Thyroid gland (tissue), 4 donors: ENCODE results near the gene MB. TPM values are rescaled to one million over a fixed set of nuclear protein-coding genes. Genes with fewer than 3 reads are reported as not detected.

Experiments
- DNase-seq, 2 donors: peaks; one replicate each; pipeline ENCODE4 v3.0.0-alpha.2; 2019
- H3K27ac ChIP-seq, 3 donors: fragments of 200-600 bp; sonication (generic); 1 replicate in 2 of 3; 2 replicates in 1 of 3; pipeline ENCODE4 v1.5.1; 2016 to 2019; ENCODE audit warnings: mild to moderate bottlenecking in 1 of 3, moderate library complexity in 1 of 3
- H3K27me3 ChIP-seq: fragments of 200-600 bp; sonication (generic); one replicate; pipeline ENCODE4 v1.5.1; 2019
- H3K36me3 ChIP-seq, 2 donors: fragments of 200-600 bp; sonication (generic); one replicate each; pipeline ENCODE4 v1.5.1; 2016 to 2019
- H3K4me1 ChIP-seq, 2 donors: fragments of 200-600 bp; sonication (generic); one replicate each; pipeline ENCODE4 v1.5.1; 2017 to 2019
- H3K4me3 ChIP-seq, 3 donors: fragments of 200-600 bp; sonication (generic); replicated peaks in 1 of 3; 1 replicate in 2 of 3; 2 replicates in 1 of 3; pipeline ENCODE4 v1.5.1; 2016; ENCODE audit warnings: mild to moderate bottlenecking in 1 of 3
- H3K9me3 ChIP-seq: fragments of 200-600 bp; sonication (generic); one replicate; pipeline ENCODE4 v1.5.1; 2017
- POLR2A ChIP-seq, 2 donors: fragments of 450-650 bp; IDR thresholded peaks; one replicate each; pipeline ENCODE4 v1.6.1; 2017; ENCODE audit warnings: antibody characterized with exemption in 2 of 2, mild to moderate bottlenecking in 2 of 2, moderate library complexity in 1 of 2
- WGBS, 2 donors: methylation state at CpG; one replicate each; pipeline ENCODE4 v1.1.5; 2017; 5-methylcytosine and 5-hydroxymethylcytosine counted together
- intact Hi-C: fragments of 100-400 bp; cut with DNase I; formaldehyde crosslinking; loops from one replicate; pipeline ENCODE4 v1.15.1; 2023
- total RNA-seq, 4 donors: library from RNA; depleted of rRNA; stranded (reverse); fragments of >200 nt; gene quantifications; one replicate each; pipeline ENCODE4 v1.2.3, GENCODE V29; 2016
- TF ChIP-seq, protein P1 (sequence below), 6 experiments: fragments of 200-600 bp in 3 of 6; fragments of 450-650 bp in 3 of 6; sonication (generic) in 3 of 6; IDR thresholded peaks; one replicate each; pipeline ENCODE4 v1.5.1; 2016 to 2019; ENCODE audit warnings: antibody characterized with exemption in 6 of 6, mild to moderate bottlenecking in 2 of 6, inconsistent platforms in 1 of 6, moderate library complexity in 1 of 6

The MB gene
- total RNA-seq, 4 donors from 2014 or later: 0.45 to 1.8 TPM; not detected in 2

DNA sequence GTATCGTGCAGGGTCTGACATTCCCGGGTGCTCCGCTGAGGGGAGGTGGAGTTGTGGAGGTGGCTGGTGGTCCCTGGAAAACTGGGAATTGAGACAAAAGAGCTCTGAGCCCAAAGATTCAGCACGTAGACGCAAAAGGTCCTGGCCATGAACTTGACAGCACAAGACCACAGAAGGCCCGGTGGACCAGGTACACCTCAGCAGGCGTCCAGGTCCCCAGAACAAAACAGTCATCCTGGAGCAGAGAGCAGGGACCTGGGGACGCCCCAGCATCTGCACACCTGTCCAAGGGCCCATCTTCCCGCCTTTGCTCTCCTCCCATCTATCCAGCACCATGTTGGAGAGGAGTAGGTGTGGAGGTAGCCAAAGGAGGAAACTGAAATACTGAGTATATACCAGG lies 13.8 kb upstream of the MB start:
- Histone ChIP-seq H3K27me3 (no peaks in the 10 kb centered on the region), H3K36me3 (no peaks in the 10 kb centered on the region), H3K4me1 (peaks cover 15 to 24% of the 10 kb centered on the region in 2 donors), H3K9me3 (no peaks in the 10 kb centered on the region), H3K4me3 (no peak overlapping the region), H3K27ac (peak overlapping the region in 1 of 3 donors; percentile 90)
- intact Hi-C loops: loop anchor here (10.0 kb wide), 1 partner anchor 434 kb away; no protein-coding TSS in a partner anchor
- WGBS, 2 donors: 96 to 97% methylated on average over 9 of the region's 9 CpGs
- no peak for TF ChIP-seq POLR2A (IDR thresholded peaks at IDR 0.05)
- TF ChIP-seq, protein P1, sequence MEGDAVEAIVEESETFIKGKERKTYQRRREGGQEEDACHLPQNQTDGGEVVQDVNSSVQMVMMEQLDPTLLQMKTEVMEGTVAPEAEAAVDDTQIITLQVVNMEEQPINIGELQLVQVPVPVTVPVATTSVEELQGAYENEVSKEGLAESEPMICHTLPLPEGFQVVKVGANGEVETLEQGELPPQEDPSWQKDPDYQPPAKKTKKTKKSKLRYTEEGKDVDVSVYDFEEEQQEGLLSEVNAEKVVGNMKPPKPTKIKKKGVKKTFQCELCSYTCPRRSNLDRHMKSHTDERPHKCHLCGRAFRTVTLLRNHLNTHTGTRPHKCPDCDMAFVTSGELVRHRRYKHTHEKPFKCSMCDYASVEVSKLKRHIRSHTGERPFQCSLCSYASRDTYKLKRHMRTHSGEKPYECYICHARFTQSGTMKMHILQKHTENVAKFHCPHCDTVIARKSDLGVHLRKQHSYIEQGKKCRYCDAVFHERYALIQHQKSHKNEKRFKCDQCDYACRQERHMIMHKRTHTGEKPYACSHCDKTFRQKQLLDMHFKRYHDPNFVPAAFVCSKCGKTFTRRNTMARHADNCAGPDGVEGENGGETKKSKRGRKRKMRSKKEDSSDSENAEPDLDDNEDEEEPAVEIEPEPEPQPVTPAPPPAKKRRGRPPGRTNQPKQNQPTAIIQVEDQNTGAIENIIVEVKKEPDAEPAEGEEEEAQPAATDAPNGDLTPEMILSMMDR (IDR thresholded peaks at IDR 0.05): no peak
- DNase-seq: no peak

DNA sequence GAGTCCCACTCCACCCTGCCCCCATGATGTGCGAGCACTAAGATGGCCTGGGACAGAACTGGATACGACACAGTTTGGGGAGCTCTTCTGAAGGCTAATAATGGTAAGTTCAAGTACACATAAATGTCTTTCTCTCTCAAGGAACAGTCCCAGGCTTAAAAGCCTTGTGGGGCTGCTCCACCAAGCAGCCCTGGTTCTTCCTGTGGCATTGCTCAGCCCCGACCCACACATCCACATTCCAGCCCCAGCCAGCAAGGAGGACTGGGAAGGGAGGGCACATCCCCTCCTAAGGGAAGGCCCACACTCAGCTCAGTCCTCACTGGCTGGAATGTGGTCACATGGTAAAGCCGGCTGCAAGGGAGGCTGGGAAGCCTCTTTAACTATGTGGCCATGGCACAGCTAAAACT lies 13.3 kb upstream of the MB start:
- H3K4me1 ChIP-seq: peaks cover 15 to 24% of the 10 kb centered on the region in 2 donors
- H3K36me3 ChIP-seq: no peaks in the 10 kb centered on the region
- TF ChIP-seq POLR2A (IDR thresholded peaks at IDR 0.05): no peak
- TF ChIP-seq, protein P1 (IDR thresholded peaks at IDR 0.05): no peak
- intact Hi-C loops: loop anchor here (10.0 kb wide), 1 partner anchor 434 kb away; no protein-coding TSS in a partner anchor
- peak overlapping the region; percentile 26 to 90 (median 83) for H3K27ac ChIP-seq
- 77 to 91% methylated on average over 4 of the region's 4 CpGs for WGBS, 2 donors
- no peaks in the 10 kb centered on the region for H3K27me3 ChIP-seq
- no peaks in the 10 kb centered on the region for H3K9me3 ChIP-seq
- DNase-seq: peak in 1 of 2 donors; percentile 30
- no peak overlapping the region for H3K4me3 ChIP-seq

DNA sequence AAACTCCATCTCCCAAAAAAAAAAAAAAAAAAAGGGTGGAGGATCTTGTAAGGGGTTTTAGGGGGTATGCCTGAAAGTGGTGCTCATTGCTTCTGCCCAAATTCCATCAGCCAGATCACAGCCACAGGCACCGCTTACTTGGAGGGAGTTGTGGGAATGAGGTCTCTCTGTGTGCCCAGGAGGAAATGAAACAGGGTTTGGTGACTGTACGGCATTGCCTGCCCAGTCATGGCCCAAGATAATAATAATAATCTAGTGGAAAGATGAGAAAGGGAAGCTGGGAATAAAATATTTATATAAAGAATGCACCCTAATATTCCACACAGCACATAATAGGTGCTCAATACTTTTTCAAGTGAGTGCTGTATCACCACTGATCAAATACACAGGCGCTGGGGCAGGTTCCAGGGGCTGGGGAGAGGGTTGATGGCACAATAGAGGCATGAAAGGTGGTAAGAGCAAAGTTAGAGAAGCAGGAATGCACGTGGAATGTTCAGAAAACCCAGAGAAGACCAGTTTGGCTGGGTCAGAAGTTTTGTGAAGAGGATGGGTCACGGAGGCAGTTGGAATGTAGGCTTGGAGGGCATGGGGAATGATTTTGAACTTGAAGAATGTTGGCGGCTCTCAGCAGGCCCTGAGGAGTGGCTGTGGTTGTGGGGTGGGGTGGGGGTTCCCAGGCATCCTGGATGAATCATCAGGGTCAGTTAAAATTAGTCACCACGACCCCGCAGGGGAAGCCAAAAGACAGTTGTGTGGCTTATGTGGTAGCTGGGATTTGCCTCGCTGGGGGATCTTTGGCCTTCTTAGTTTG lies 12.5 kb upstream of the MB start:
- no peak overlapping the region for H3K4me3 ChIP-seq
- H3K36me3 ChIP-seq: no peaks in the 10 kb centered on the region
- H3K27me3 ChIP-seq: no peaks in the 10 kb centered on the region
- TF ChIP-seq, protein P1 (IDR thresholded peaks at IDR 0.05): no peak
- peak in 1 of 2 donors; percentile 15 for TF ChIP-seq POLR2A (IDR thresholded peaks at IDR 0.05)
- H3K4me1 ChIP-seq: peaks cover 15 to 24% of the 10 kb centered on the region in 2 donors
- peak; percentile 85 for DNase-seq
- peak overlapping the region; percentile 52 to 90 (median 83) for H3K27ac ChIP-seq
- intact Hi-C loops: loop anchor here (5.0 to 10.0 kb wide), 2 partner anchors 288 to 435 kb away; no protein-coding TSS in a partner anchor
- H3K9me3 ChIP-seq: no peaks in the 10 kb centered on the region
- 34 to 35% methylated on average over 7 to 9 of the region's 9 CpGs for WGBS, 2 donors

DNA sequence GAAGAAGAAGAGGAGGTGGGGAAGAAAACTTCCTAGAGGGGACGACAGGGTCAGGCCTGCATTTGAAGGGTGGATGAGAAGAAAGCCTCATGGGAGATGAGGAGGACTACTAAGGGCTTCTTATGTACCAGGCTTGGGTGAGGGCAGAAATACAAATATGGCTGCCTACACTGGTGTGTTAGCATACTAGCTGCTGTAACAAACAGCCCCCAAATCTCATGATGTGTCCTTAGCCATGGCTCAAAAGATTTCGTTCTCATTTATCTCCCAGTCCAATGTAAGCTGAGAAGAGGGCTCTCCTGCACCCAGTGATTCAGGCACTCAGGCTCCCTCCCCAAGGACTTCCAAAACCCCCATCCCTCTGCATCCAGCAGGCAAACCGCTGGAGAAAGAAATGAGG lies 11.6 kb upstream of the MB start:
- Histone ChIP-seq H3K36me3 (no peaks in the 10 kb centered on the region), H3K27me3 (no peaks in the 10 kb centered on the region), H3K9me3 (no peaks in the 10 kb centered on the region), H3K27ac (peak overlapping the region; percentile 52 to 90 (median 83)), H3K4me3 (no peak overlapping the region), H3K4me1 (peaks cover 15 to 24% of the 10 kb centered on the region in 2 donors)
- DNase-seq: no peak
- no peak for TF ChIP-seq POLR2A (IDR thresholded peaks at IDR 0.05)
- TF ChIP-seq, protein P1 (IDR thresholded peaks at IDR 0.05): no peak
- intact Hi-C loops: loop anchor here (5.0 kb wide), 1 partner anchor 289 kb away; no protein-coding TSS in a partner anchor
- 89 to 92% methylated on average over 3 of the region's 3 CpGs for WGBS, 2 donors
